ENCODE data around the gene POFUT1.
A peak's percentile ranks its signal among the peaks of the same experiment; 100 is the strongest.
"Not testable (repeated sequence)": the region's sequence is repeated elsewhere in the genome, so short reads cannot be mapped to it uniquely, and the experiment has no call there.

The POFUT1 gene

DNA sequence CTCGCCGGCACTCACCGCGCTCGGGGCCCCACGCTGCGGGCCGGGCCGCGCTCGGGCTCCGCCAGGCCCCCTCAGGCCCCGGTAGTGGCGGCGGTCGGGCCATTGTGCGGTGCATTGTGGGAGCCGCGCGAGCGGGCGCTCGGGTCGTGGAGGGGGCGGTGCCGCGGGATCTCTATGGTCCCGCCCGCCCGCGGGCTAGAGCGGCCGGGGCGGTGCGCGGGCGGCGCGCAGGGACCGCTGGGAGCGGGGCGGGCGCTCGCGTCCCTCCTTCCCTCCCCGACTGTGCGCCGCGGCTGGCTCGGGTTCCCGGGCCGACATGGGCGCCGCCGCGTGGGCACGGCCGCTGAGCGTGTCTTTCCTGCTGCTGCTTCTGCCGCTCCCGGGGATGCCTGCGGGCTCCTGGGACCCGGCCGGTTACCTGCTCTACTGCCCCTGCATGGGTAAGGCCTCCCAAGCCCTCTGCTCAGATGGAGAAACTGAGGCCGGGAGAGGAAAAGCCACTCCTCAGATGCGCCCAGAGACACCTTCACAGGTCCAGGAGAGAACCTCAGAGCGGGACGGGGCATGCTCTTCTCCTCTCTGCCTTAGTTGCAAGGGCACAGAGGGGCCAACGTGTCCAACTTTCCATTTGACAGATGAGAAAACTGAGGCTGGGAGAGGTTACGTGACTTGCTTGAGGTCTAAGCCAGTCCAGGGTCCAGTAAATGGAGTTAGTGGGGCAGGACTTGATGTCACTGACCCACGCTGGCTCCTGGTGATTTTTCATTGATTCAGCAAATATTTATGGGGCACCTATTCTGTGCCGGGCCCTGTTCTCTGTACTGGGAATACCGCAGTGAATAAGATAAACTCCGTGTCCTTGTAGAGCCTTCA lies at the start of gene POFUT1, which contains the start of gene PLAGL2:
Gene POFUT1 (plus strand): TSS at position 255 of the 873 bp plus-strand sequence. CDS start 62 bp downstream, at position 317.
Gene PLAGL2 (minus strand): TSS at position 118 of the 873 bp plus-strand sequence. CDS start 5,565 bp downstream, outside the sequence.
- H3K4me3 ChIP-seq (ENCODE audit: low read depth, low read length), result peak within 1 kb of the TSS; percentile 95

DNA sequence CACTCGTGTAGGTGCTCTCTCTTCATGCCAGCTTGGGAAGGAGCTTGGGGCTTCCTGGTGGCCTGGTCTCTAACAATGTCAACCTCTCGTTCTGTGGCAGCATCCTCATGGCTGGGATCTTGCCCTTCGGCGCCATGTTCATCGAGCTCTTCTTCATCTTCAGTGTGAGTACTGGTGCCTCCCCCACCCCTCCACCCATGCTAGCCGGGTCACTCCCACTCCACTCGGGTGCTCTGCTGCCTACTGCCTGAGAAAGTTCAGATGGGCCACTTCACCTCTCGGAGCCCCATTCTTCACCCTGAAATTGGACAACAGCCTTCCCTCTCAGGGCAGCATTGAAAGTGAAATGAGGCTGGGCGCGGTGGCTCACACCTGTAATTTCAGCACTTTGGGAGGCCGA lies 49.3 kb upstream of the POFUT1 start:
- H3K4me3 ChIP-seq (ENCODE audit: low read depth, low read length), result no peak overlapping the region

DNA sequence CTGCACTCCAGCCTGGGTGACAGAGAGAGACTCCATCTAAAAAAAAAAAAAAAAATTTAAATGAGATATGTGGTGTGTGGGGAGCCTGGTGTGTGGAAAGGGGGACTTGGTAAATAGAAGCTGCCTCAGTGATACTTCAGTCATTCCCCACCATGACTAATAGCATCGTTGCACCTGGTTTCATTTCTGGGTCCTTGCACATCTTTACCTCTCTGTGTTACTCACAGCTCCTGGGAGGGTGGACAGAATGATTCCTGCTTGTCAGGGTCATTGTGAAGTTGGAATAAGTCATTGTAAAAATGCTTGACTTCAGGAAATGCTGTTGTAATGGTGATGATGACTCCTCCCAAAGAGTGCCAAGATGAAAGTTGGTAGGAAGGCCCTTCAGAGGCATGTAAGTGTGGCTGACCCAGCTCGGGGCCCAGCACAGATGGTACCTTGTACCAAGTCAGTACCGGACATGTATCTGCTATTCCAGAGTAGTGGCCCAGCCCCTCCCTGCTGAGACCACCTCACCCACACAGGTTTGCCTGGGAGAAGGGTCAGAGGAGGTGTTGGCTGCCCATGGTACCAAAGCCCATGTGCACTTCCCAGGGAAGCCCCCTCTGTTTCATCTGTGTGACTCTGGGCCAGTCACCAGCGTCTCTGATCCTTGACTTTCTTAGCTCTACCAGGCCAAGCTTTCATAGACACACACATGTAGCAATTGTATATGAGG lies 48.6 kb upstream of the POFUT1 start:
- H3K4me3 ChIP-seq (ENCODE audit: low read depth, low read length), result no peak overlapping the region

DNA sequence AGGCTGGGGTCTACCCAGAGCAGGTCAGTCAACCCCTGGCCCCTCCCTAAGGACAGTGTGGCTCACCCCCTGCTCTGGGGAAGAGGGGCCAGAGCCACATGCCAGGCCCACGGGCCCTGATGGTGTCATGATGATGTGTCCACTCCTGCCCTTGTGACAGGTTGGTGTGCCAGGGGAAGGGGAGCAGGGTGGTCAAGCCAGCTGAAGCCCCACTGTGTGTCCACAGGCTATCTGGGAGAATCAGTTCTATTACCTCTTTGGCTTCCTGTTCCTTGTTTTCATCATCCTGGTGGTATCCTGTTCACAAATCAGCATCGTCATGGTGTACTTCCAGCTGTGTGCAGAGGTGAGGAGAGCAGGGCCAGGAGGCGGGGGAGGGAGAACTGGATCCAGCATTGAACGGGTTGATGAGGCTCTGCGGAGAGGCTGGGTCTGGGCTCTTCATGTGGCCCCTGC lies 47.9 kb upstream of the POFUT1 start:
- H3K4me3 ChIP-seq (ENCODE audit: low read depth, low read length), result no peak overlapping the region

DNA sequence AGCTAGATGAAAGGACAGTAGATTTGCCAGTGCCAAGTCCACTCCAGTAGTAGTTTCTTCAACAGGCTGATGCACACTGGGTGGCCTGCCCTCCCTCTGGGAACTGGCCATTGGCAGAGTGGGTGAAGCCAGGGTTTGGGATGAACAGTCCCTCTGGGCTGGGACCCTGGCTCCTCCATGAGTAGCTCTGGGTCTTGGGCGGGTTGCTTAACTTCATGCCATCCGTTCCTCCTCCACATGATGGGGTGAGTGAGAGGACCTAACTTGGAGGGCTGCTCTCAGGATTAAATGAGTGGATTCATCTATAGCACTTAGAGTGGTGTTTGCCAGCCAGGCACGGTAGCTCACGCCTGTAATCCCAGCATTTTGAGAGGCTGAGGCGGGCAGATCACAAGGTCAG lies 47.3 kb upstream of the POFUT1 start:
- peak overlapping the region; percentile 5 for H3K4me3 ChIP-seq (ENCODE audit: low read depth, low read length)

- H3K4me3 ChIP-seq (ENCODE audit: low read depth, low read length), result no peak overlapping the region
Measured at GRCh38 chr20:32162351-32162750, 45.3 kb upstream of the POFUT1 start.

DNA sequence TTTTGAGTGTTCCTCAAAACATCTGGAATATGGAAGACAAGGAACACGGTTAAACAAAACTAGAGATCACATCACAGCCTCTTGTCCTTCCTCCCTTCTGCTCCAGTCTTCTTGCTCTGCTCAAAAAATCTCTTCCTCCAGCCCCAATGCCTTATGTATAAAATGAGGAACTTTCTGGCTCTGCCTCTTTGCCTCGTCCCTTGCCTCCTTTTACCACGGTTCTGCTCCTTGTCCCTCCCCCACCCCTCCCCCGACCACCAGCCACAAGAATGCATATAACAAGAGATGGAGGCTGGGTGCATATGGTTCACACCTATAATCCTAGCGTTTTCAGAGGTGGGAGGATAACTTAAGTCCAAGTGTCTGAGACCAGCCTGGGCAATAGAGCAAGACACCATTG lies 43.7 kb upstream of the POFUT1 start:
- no peak overlapping the region for H3K4me3 ChIP-seq (ENCODE audit: low read depth, low read length)

- H3K4me3 ChIP-seq (ENCODE audit: low read depth, low read length), result no peak overlapping the region
Measured at GRCh38 chr20:32164984-32165735, 42.5 kb upstream of the POFUT1 start.

DNA sequence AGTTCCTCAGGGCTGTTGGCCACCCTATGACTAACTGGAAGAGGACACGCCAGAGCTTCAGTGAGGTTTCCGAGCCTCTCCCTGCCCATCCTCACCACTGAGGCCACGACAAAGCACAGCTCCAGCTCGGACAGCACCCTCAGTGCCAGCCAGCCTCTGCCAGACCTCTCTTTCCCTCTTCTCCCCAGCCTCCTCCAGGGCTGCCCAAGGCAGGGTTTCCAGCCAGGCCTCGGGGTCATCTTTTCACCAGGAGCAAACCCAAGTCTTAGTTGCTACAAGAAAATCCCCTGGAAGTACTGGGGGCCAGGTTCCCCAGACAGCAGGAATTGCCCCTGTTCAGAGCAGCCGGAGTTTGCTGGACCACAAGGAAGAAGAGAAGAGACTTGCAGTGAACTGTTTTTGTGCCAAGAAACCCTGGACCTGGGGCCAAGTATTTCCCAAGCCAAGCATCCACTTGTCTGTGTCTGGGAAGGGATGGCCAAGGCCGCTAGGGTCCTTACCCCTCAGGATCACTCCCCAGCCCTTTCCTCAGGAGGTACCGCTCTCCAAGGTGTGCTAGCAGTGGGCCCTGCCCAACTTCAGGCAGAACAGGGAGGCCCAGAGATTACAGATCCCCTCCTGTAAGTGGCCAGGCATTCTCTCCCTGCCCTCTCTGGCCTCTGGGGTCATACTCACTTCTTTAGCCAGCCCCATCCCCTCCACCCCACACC lies 41.7 kb upstream of the POFUT1 start:
- H3K4me3 ChIP-seq (ENCODE audit: low read depth, low read length), result no peak overlapping the region

DNA sequence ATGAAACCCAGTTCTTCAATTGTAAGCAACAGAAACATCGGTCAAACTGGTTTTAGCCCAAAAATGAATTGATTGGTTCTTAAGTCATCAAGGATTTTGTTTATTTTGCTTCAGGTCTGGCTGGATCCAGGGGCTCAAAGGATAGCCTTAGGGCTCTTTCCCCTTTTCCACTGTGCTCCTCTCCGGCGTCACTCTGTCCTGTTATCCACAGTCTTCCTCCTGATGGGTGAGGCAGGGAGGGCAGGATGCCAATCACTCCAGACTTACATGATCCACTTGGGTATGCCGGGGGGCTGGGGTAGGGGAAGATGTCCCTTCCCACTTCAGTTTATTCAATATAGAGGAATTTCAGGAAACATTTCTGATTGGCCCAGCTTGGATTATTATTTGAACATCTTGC lies 40.1 kb upstream of the POFUT1 start:
- no peak overlapping the region for H3K4me3 ChIP-seq (ENCODE audit: low read depth, low read length)

- no peak overlapping the region for H3K4me3 ChIP-seq (ENCODE audit: low read depth, low read length)
Measured at GRCh38 chr20:32168184-32168910, 39.3 kb upstream of the POFUT1 start.

- not testable (repeated sequence) for H3K4me3 ChIP-seq (ENCODE audit: low read depth, low read length)
Measured at GRCh38 chr20:32177696-32178095, 30.0 kb upstream of the POFUT1 start.

GRCh38 chr20:32179515-32179914 lies 28.2 kb upstream of the POFUT1 start:
- no peak overlapping the region for H3K4me3 ChIP-seq (ENCODE audit: low read depth, low read length)

GRCh38 chr20:32179934-32180333 lies 27.7 kb upstream of the POFUT1 start:
- H3K4me3 ChIP-seq (ENCODE audit: low read depth, low read length), result no peak overlapping the region

DNA sequence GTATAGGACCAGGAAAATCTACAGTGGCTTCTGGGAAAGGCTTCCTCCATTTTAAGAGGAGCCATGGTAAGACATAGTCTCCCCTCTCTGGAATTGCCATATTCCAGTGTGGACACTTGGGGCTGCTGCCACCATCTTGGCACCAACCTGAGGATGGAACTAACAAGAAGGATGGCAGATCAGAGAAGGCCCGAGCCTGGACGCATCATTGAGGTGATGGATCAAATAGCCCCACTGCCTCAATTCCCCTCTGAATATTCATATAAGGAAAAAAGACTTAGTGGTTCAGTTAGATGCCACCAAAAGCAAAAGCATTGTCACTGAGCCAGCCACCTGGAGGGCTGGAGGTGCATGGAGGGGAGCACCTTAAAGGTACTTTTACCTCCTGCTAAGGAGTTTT lies 26.1 kb upstream of the POFUT1 start:
- H3K4me3 ChIP-seq (ENCODE audit: low read depth, low read length), result no peak overlapping the region

- H3K4me3 ChIP-seq (ENCODE audit: low read depth, low read length), result no peak overlapping the region
Measured at GRCh38 chr20:32183947-32184635, 23.6 kb upstream of the POFUT1 start.

DNA sequence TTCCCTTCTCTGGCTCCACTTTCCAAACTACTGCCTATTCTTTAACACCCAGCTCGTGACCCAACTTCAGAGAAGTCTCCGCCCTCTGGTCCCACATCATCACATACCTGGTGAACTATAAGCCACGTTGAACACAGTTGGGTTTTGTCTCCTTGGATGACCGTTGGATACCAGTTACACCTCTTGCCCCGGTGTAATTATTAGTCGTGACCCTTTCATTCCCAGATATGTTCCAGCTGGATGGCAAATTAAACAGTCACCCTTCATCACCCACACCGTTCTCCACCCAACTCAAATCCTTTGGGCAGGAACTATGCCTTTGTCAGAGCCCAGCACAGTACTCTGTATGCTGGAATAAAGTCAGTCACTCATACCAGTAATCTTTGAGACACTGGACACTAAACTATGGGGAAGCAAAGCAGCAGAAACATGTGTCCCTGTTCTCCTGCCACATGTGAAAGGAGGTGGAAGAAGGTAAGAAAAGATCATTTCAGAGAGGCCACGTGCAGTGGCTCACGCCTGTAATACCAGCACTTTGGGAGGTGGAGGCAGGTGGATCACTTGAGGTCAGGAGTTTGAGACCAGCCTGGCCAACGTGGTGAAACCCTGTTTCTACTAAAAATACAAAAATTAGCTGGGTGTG lies 22.6 kb upstream of the POFUT1 start:
- no peak overlapping the region for H3K4me3 ChIP-seq (ENCODE audit: low read depth, low read length)

- H3K4me3 ChIP-seq (ENCODE audit: low read depth, low read length), result no peak overlapping the region
Measured at GRCh38 chr20:32186506-32186905, 21.2 kb upstream of the POFUT1 start.
